HepG2 (cell line): Measurements from ENCODE around the gene COX4I1. TPM values are rescaled to one million over a fixed set of nuclear protein-coding genes. Genes with fewer than 3 reads are reported as not detected.

ENCODE experiments used
- ATAC-seq: fragments of 200-7000 bp; cut with Tn5 transposase; 3 replicates; pipeline ENCODE4 v1.9.1; 2020; ENCODE audit warnings: mild to moderate bottlenecking, moderate library complexity
- BruUV-seq: library from RNA; stranded (reverse); fragments of 400-500 nt; replicated peaks from 2 replicates; lab custom pipeline; 2021; lab: Mats Ljungman, UMichigan
- CTCF ChIA-PET: fragments of 300-600 bp; formaldehyde crosslinking; extraction: SDS; loops from one replicate; lab custom pipeline; 2021; ENCODE audit warnings: low total read pairs, inconsistent platforms, low intra/inter-chr PET ratio; lab: Yijun Ruan, JAX
- POLR2A ChIA-PET: fragments of 350-600 bp; sonication (Branson Sonifier 250); formaldehyde crosslinking; loops from one replicate; lab custom pipeline; 2020; ENCODE audit warnings: antibody characterized with exemption, inconsistent platforms; lab: Yijun Ruan, JAX
- DNase-seq: peaks from one replicate; pipeline ENCODE4 v3.0.0-alpha.2; 2015; ENCODE audit warnings: low spot score
- FAIRE-seq: peaks from 3 replicates; lab custom pipeline; 2011; peaks lifted over from hg19 to GRCh38; lab: Jason Lieb, UNC
- H2AFZ ChIP-seq: one replicate; pipeline ENCODE4 v1.6.1; 2011; ENCODE audit warnings: low read length, inconsistent platforms
- H3K27ac ChIP-seq: fragments of 300-600 bp; 3 replicates; pipeline ENCODE4 v1.8.0; 2011; ENCODE audit warnings: mixed run types, mild to moderate bottlenecking, mixed read lengths, low read length, inconsistent platforms; ENCODE audit not compliant: insufficient read depth; ENCODE audit errors: extremely low read length
- H3K27me3 ChIP-seq, 2 experiments: fragments of 200-600 bp in 1 of 2; 2 replicates in 1 of 2; 3 replicates in 1 of 2; pipeline versions ENCODE4 v1.6.0 to v1.8.0; 2011; ENCODE audit warnings: low read length in 2 of 2, mild to moderate bottlenecking in 2 of 2, moderate library complexity in 2 of 2, inconsistent platforms in 1 of 2; ENCODE audit not compliant: insufficient read depth in 2 of 2, control insufficient read depth in 1 of 2
- H3K36me3 ChIP-seq, 2 experiments: fragments of 200-600 bp in 1 of 2; replicated peaks in 1 of 2; 2 replicates in 1 of 2; 3 replicates in 1 of 2; pipeline versions ENCODE4 v1.5.1 to v1.8.0; 2011; ENCODE audit warnings: low read length in 2 of 2, inconsistent platforms in 1 of 2; ENCODE audit not compliant: insufficient read depth in 2 of 2, control insufficient read depth in 1 of 2
- H3K4me1 ChIP-seq: 2 replicates; pipeline ENCODE4 v1.5.1; 2012; ENCODE audit warnings: low read length, inconsistent platforms; ENCODE audit not compliant: insufficient read depth
- H3K4me2 ChIP-seq: 2 replicates; pipeline ENCODE4 v1.6.0; 2011; ENCODE audit warnings: low read depth, low read length, inconsistent platforms
- H3K4me3 ChIP-seq, 3 experiments: fragments of 200-600 bp in 1 of 3; sonication (generic), shearing (Covaris generic) in 1 of 3; replicated peaks in 1 of 3; 2 replicates each; pipeline ENCODE4 v1.5.1; 2011 to 2016; ENCODE audit warnings: low read length in 3 of 3, inconsistent platforms in 2 of 3, low read depth in 2 of 3, mild to moderate bottlenecking in 2 of 3, control low read depth in 1 of 3, mixed read lengths in 1 of 3; ENCODE audit not compliant: insufficient read depth in 1 of 3
- H3K79me2 ChIP-seq: one replicate; pipeline ENCODE4 v1.6.1; 2011; ENCODE audit warnings: low read length, inconsistent platforms; ENCODE audit not compliant: insufficient read depth
- H3K9ac ChIP-seq: 2 replicates; pipeline ENCODE4 v1.6.0; 2011; ENCODE audit warnings: mild to moderate bottlenecking, low read depth, low read length, inconsistent platforms; ENCODE audit not compliant: insufficient read depth
- H3K9me3 ChIP-seq: 2 replicates; pipeline ENCODE4 v1.5.1; 2012; ENCODE audit warnings: mild to moderate bottlenecking, low read length
- H4K20me1 ChIP-seq: 2 replicates; pipeline ENCODE4 v1.6.0; 2011; ENCODE audit warnings: inconsistent platforms, mild to moderate bottlenecking, low read length, moderate library complexity; ENCODE audit not compliant: insufficient read depth
- BORCS8-MEF2B ChIP-seq: sonication (generic); formaldehyde crosslinking; IDR thresholded peaks from 2 replicates; pipeline ENCODE4 v1.8.0; 2022; ENCODE audit warnings: mild to moderate bottlenecking, missing genetic modification reagents
- HMG20B ChIP-seq: conservative IDR thresholded peaks from 2 replicates; pipeline ENCODE4 v1.6.1; 2016; ENCODE audit warnings: missing genetic modification reagents, missing compliant biosample characterization
- HOXA5 ChIP-seq: sonication (generic); formaldehyde crosslinking; IDR thresholded peaks from 2 replicates; pipeline ENCODE4 v1.4.0; 2020; ENCODE audit warnings: missing genetic modification reagents
- MYC ChIP-seq: sonication (generic); formaldehyde crosslinking; IDR thresholded peaks from 2 replicates; pipeline ENCODE4 v1.9.0; 2021; ENCODE audit warnings: missing genetic modification reagents, borderline replicate concordance
- NFATC3 ChIP-seq: sonication (generic); formaldehyde crosslinking; IDR thresholded peaks from 2 replicates; pipeline ENCODE4 v1.5.1; 2020; ENCODE audit warnings: mild to moderate bottlenecking, missing genetic modification reagents
- PHF8 ChIP-seq: sonication (generic); formaldehyde crosslinking; IDR thresholded peaks from 2 replicates; pipeline ENCODE4 v1.5.0; 2020; ENCODE audit warnings: missing genetic modification reagents
- SMARCC2 ChIP-seq: fragments of 450-650 bp; IDR thresholded peaks from 2 replicates; pipeline ENCODE4 v1.6.1; 2017; ENCODE audit warnings: antibody characterized with exemption, mild to moderate bottlenecking
- SOX5 ChIP-seq: IDR thresholded peaks from 2 replicates; pipeline ENCODE4 v1.6.1; 2016; ENCODE audit warnings: borderline replicate concordance
- whole genome bisulfite sequencing: methylation state at CpG from one replicate; pipeline ENCODE4 v1.1.6; 2017; ENCODE audit warnings: low lambda C conversion rate; 5-methylcytosine and 5-hydroxymethylcytosine counted together
- in situ Hi-C: cut with HindIII; loops from 2 replicates; pipeline ENCODE4 v1.10.0; 2017; ENCODE audit warnings: low pct_unique_long_range_greater_than_20kb; ENCODE audit not compliant: extremely low pct_ligation_motif_present
- intact Hi-C: fragments of 100-400 bp; cut with micrococcal nuclease; formaldehyde crosslinking; loops from one replicate; pipeline ENCODE4 v1.10.0; 2022; ENCODE audit not compliant: unreplicated experiment
- polyA plus RNA-seq, 8 experiments: library from polyadenylated mRNA; depleted of rRNA in 3 of 8; stranded (reverse) in 7 of 8; unstranded in 1 of 8; fragments of >200 nt; fragmentation: Illumina TruSeq in 4 of 8; extraction: Trizol in 4 of 8; gene quantifications; 2 replicates each; pipeline versions ENCODE4 v1.2.1 to v1.2.3, GENCODE V29; 2011 to 2016; ENCODE audit warnings: low read depth in 4 of 8, missing spikeins in 1 of 8, mixed read lengths in 1 of 8; ENCODE audit not compliant: insufficient read depth in 1 of 8
- total RNA-seq, 5 experiments: library from RNA; depleted of rRNA; stranded (reverse); fragments of >200 nt; fragmentation: Illumina TruSeq; extraction: Trizol; gene quantifications; 2 replicates each; pipeline ENCODE4 v1.2.3, GENCODE V29; 2016; ENCODE audit warnings: low read depth in 1 of 5
- TF ChIP-seq, protein P1 (sequence below): sonication (generic); formaldehyde crosslinking; IDR thresholded peaks from 2 replicates; pipeline ENCODE4 v1.4.0; 2020; ENCODE audit warnings: missing genetic modification reagents
- TF ChIP-seq, protein P2 (sequence below): sonication (generic); formaldehyde crosslinking; IDR thresholded peaks from 2 replicates; pipeline ENCODE4 v1.9.0; 2021; ENCODE audit warnings: mild to moderate bottlenecking, missing genetic modification reagents
- TF ChIP-seq, protein P3 (sequence below): sonication (generic); formaldehyde crosslinking; conservative IDR thresholded peaks from 2 replicates; pipeline ENCODE4 v1.8.0; 2022; ENCODE audit warnings: missing genetic modification reagents

COX4I1 gene
- total and polyA plus RNA-seq, 2 of the 13 experiments (the other 11 are each of a cell fraction or from before 2014, with no cell fraction given), result 658 to 902 TPM

DNA sequence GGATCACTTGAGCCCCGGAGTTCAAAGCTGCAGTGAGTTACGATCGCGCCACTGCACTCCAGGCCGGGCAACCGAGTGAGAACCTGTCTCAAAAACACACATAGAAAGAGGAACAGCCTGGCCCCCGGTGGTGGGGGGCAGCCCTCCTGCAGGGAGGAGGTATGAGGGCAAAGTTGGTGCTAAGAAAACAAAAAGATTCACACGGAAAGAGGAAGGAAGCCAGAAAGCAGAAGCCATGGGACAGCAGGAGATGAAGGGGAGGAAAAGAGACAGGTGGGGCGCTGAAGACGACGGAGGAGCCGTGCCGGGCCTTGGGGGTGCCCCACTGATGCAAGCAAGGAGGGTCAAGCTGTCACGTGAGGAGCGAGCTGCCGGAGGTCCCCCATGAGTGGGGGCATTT, 40.4 kb upstream of the COX4I1 start:
- no peaks in the 10 kb centered on the region for H3K79me2 ChIP-seq
- intact Hi-C loops (no loop called here), in situ Hi-C loops (no loop called here)
- H4K20me1 ChIP-seq, result no peaks in the 10 kb centered on the region
- no peak overlapping the region for H3K4me3 ChIP-seq
- H3K9ac ChIP-seq, result no peak overlapping the region
- no peak overlapping the region for H3K27ac ChIP-seq
- ATAC-seq (no peak), FAIRE-seq (no peak), DNase-seq (no peak)
- no peaks in the 10 kb centered on the region for H3K4me1 ChIP-seq
- no peak overlapping the region for H3K4me2 ChIP-seq
- ChIA-PET POLR2A (no interaction called here), CTCF (no interaction called here)
- H2AFZ ChIP-seq, result no peak overlapping the region
- WGBS, result 46% methylated on average over 14 of the region's 16 CpGs
- H3K36me3 ChIP-seq, result no peaks in the 10 kb centered on the region
- peaks cover 17 to 73% of the 10 kb centered on the region in 2 experiments for H3K27me3 ChIP-seq
- H3K9me3 ChIP-seq, result no peaks in the 10 kb centered on the region
- no TSS peak for BruUV-seq
- TF ChIP-seq SMARCC2, result no peak
- TF ChIP-seq MYC (CRISPR knock-in tag), result no peak
- no peak for TF ChIP-seq PHF8
- TF ChIP-seq HMG20B (CRISPR knock-in tag), result no peak
- TF ChIP-seq, protein P1, sequence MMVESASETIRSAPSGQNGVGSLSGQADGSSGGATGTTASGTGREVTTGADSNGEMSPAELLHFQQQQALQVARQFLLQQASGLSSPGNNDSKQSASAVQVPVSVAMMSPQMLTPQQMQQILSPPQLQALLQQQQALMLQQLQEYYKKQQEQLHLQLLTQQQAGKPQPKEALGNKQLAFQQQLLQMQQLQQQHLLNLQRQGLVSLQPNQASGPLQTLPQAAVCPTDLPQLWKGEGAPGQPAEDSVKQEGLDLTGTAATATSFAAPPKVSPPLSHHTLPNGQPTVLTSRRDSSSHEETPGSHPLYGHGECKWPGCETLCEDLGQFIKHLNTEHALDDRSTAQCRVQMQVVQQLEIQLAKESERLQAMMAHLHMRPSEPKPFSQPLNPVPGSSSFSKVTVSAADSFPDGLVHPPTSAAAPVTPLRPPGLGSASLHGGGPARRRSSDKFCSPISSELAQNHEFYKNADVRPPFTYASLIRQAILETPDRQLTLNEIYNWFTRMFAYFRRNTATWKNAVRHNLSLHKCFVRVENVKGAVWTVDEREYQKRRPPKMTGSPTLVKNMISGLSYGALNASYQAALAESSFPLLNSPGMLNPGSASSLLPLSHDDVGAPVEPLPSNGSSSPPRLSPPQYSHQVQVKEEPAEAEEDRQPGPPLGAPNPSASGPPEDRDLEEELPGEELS (CRISPR knock-in tag), result no peak
- TF ChIP-seq, protein P2, sequence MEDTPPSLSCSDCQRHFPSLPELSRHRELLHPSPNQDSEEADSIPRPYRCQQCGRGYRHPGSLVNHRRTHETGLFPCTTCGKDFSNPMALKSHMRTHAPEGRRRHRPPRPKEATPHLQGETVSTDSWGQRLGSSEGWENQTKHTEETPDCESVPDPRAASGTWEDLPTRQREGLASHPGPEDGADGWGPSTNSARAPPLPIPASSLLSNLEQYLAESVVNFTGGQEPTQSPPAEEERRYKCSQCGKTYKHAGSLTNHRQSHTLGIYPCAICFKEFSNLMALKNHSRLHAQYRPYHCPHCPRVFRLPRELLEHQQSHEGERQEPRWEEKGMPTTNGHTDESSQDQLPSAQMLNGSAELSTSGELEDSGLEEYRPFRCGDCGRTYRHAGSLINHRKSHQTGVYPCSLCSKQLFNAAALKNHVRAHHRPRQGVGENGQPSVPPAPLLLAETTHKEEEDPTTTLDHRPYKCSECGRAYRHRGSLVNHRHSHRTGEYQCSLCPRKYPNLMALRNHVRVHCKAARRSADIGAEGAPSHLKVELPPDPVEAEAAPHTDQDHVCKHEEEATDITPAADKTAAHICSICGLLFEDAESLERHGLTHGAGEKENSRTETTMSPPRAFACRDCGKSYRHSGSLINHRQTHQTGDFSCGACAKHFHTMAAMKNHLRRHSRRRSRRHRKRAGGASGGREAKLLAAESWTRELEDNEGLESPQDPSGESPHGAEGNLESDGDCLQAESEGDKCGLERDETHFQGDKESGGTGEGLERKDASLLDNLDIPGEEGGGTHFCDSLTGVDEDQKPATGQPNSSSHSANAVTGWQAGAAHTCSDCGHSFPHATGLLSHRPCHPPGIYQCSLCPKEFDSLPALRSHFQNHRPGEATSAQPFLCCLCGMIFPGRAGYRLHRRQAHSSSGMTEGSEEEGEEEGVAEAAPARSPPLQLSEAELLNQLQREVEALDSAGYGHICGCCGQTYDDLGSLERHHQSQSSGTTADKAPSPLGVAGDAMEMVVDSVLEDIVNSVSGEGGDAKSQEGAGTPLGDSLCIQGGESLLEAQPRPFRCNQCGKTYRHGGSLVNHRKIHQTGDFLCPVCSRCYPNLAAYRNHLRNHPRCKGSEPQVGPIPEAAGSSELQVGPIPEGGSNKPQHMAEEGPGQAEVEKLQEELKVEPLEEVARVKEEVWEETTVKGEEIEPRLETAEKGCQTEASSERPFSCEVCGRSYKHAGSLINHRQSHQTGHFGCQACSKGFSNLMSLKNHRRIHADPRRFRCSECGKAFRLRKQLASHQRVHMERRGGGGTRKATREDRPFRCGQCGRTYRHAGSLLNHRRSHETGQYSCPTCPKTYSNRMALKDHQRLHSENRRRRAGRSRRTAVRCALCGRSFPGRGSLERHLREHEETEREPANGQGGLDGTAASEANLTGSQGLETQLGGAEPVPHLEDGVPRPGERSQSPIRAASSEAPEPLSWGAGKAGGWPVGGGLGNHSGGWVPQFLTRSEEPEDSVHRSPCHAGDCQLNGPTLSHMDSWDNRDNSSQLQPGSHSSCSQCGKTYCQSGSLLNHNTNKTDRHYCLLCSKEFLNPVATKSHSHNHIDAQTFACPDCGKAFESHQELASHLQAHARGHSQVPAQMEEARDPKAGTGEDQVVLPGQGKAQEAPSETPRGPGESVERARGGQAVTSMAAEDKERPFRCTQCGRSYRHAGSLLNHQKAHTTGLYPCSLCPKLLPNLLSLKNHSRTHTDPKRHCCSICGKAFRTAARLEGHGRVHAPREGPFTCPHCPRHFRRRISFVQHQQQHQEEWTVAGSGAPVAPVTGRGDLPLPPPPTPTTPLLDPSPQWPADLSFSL (CRISPR knock-in tag), result no peak
- no peak for TF ChIP-seq HOXA5 (CRISPR knock-in tag)
- no peak for TF ChIP-seq SOX5 (CRISPR knock-in tag)
- TF ChIP-seq, protein P3, sequence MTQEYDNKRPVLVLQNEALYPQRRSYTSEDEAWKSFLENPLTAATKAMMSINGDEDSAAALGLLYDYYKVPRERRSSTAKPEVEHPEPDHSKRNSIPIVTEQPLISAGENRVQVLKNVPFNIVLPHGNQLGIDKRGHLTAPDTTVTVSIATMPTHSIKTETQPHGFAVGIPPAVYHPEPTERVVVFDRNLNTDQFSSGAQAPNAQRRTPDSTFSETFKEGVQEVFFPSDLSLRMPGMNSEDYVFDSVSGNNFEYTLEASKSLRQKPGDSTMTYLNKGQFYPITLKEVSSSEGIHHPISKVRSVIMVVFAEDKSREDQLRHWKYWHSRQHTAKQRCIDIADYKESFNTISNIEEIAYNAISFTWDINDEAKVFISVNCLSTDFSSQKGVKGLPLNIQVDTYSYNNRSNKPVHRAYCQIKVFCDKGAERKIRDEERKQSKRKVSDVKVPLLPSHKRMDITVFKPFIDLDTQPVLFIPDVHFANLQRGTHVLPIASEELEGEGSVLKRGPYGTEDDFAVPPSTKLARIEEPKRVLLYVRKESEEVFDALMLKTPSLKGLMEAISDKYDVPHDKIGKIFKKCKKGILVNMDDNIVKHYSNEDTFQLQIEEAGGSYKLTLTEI, result no peak
- no peak for TF ChIP-seq NFATC3 (CRISPR knock-in tag)
- no peak for TF ChIP-seq BORCS8-MEF2B (CRISPR knock-in tag)
